ENCODE data around the gene NDUFB10.

- no peak for TF ChIP-seq CTCF (IDR thresholded peaks at IDR 0.05)
- TF ChIP-seq POLR2A (IDR thresholded peaks at IDR 0.05) = no peak
Observed at GRCh38 chr16:1914988-1915387, 44.4 kb upstream of the NDUFB10 start.
